NT2/D1 (cell line): ENCODE data around the gene CDHR4.
"Not testable (repeated sequence)": the region's sequence is repeated elsewhere in the genome, so short reads cannot be mapped to it uniquely, and the experiment has no call there.

ENCODE experiments used
- DNase-seq: peaks from one replicate; pipeline ENCODE4 v3.0.0-alpha.2; 2011; ENCODE audit warnings: low read depth, low spot score
- H3K27me3 ChIP-seq: 2 replicates; pipeline ENCODE4 v1.6.0; 2011; ENCODE audit warnings: mild to moderate bottlenecking; ENCODE audit not compliant: insufficient read length, insufficient read depth
- H3K36me3 ChIP-seq: 2 replicates; pipeline ENCODE4 v1.6.1; 2011; ENCODE audit warnings: mild to moderate bottlenecking, low read length, mixed read lengths; ENCODE audit not compliant: insufficient read depth, insufficient read length
- H3K4me1 ChIP-seq: 2 replicates; pipeline ENCODE4 v1.5.1; 2011; ENCODE audit not compliant: insufficient read depth, insufficient read length
- H3K4me3 ChIP-seq: 2 replicates; pipeline ENCODE4 v1.5.1; 2011; ENCODE audit warnings: low read depth; ENCODE audit not compliant: insufficient read length
- H3K9ac ChIP-seq: 2 replicates; pipeline ENCODE4 v1.6.0; 2011; ENCODE audit warnings: low read depth; ENCODE audit not compliant: insufficient read length
- H3K9me3 ChIP-seq: 2 replicates; pipeline ENCODE4 v1.5.1; 2011; ENCODE audit warnings: mild to moderate bottlenecking, low read length; ENCODE audit not compliant: insufficient read depth
- SUZ12 ChIP-seq: IDR thresholded peaks from 2 replicates; pipeline ENCODE4 v1.6.1; 2011; ENCODE audit not compliant: insufficient read length, insufficient read depth; ENCODE audit errors: extremely low read depth
- YY1 ChIP-seq: IDR thresholded peaks from 2 replicates; pipeline ENCODE4 v1.6.1; 2011; ENCODE audit not compliant: insufficient read length, insufficient read depth
- ZNF274 ChIP-seq: IDR thresholded peaks from 2 replicates; pipeline ENCODE4 v1.6.1; 2011; ENCODE audit warnings: mild to moderate bottlenecking, low read depth, low read length

The CDHR4 gene

GRCh38 chr3:49756036-49756435 is 43.6 kb downstream of the CDHR4 start:
- no peak for TF ChIP-seq YY1
- no peak for TF ChIP-seq ZNF274
- TF ChIP-seq SUZ12, result no peak
- Histone ChIP-seq H3K36me3 (peaks cover 17% of the 10 kb centered on the region), H3K27me3 (no peaks in the 10 kb centered on the region), H3K9ac (no peak overlapping the region), H3K4me3 (no peak overlapping the region), H3K9me3 (no peaks in the 10 kb centered on the region), H3K4me1 (no peaks in the 10 kb centered on the region)
- no peak for DNase-seq

GRCh38 chr3:49754536-49754935 is 45.1 kb downstream of the CDHR4 start:
- Histone ChIP-seq H3K36me3 (peaks cover 9% of the 10 kb centered on the region), H3K27me3 (no peaks in the 10 kb centered on the region), H3K9ac (no peak overlapping the region), H3K4me1 (no peaks in the 10 kb centered on the region), H3K4me3 (no peak overlapping the region), H3K9me3 (no peaks in the 10 kb centered on the region)
- TF ChIP-seq SUZ12 (no peak), ZNF274 (no peak), YY1 (no peak)
- DNase-seq, result no peak

GRCh38 chr3:49751501-49751900 is 48.2 kb downstream of the CDHR4 start:
- H3K4me1 ChIP-seq, result no peaks in the 10 kb centered on the region
- no peak for DNase-seq
- TF ChIP-seq YY1 (no peak), SUZ12 (no peak), ZNF274 (no peak)
- H3K9me3 ChIP-seq, result no peaks in the 10 kb centered on the region
- peaks cover 12% of the 10 kb centered on the region for H3K36me3 ChIP-seq
- no peak overlapping the region for H3K4me3 ChIP-seq
- no peak overlapping the region for H3K9ac ChIP-seq
- H3K27me3 ChIP-seq, result no peaks in the 10 kb centered on the region

- Histone ChIP-seq H3K4me3 (no peak overlapping the region), H3K36me3 (peaks cover 12% of the 10 kb centered on the region), H3K4me1 (no peaks in the 10 kb centered on the region), H3K27me3 (no peaks in the 10 kb centered on the region), H3K9ac (no peak overlapping the region), H3K9me3 (no peaks in the 10 kb centered on the region)
- no peak for TF ChIP-seq SUZ12
- no peak for TF ChIP-seq ZNF274
- TF ChIP-seq YY1, result no peak
- no peak for DNase-seq
Observed at GRCh38 chr3:49750056-49750455, 49.6 kb downstream of the CDHR4 start.

GRCh38 chr3:49748874-49749273 is 50.8 kb downstream of the CDHR4 start:
- H3K4me1 ChIP-seq, H3K27me3 ChIP-seq, H3K4me3 ChIP-seq, H3K9ac ChIP-seq, DNase-seq, H3K9me3 ChIP-seq: not testable (repeated sequence)
- H3K36me3 ChIP-seq, result peaks cover 12% of the 10 kb centered on the region

- no peak for DNase-seq
- no peak for TF ChIP-seq YY1
- TF ChIP-seq SUZ12, result no peak
- TF ChIP-seq ZNF274, result no peak
Observed at GRCh38 chr3:49747792-49748480, 51.7 kb downstream of the CDHR4 start.

GRCh38 chr3:49745986-49746385 is 53.7 kb downstream of the CDHR4 start:
- TF ChIP-seq SUZ12 (no peak), YY1 (no peak), ZNF274 (no peak)
- no peaks in the 10 kb centered on the region for H3K9me3 ChIP-seq
- H3K36me3 ChIP-seq, result peaks cover 29% of the 10 kb centered on the region
- H3K4me1 ChIP-seq, result no peaks in the 10 kb centered on the region
- no peak overlapping the region for H3K4me3 ChIP-seq
- no peaks in the 10 kb centered on the region for H3K27me3 ChIP-seq
- DNase-seq, result no peak
- no peak overlapping the region for H3K9ac ChIP-seq

More at GRCh38 chr3:49747792-49748480, 51.7 kb downstream of the CDHR4 start:
- H3K36me3 ChIP-seq, result peaks cover 18% of the 10 kb centered on the region
- H3K9me3 ChIP-seq, result no peaks in the 10 kb centered on the region
- H3K4me1 ChIP-seq, result no peaks in the 10 kb centered on the region
- no peak overlapping the region for H3K4me3 ChIP-seq
- H3K9ac ChIP-seq, result no peak overlapping the region
- H3K27me3 ChIP-seq, result no peaks in the 10 kb centered on the region
